Naive thymus-derived CD4-positive, alpha-beta T cell (primary cell): Measurements from ENCODE around the gene C9orf152. TPM values are rescaled to one million over a fixed set of nuclear protein-coding genes. Genes with fewer than 3 reads are reported as not detected.
"Not testable (repeated sequence)": the region's sequence is repeated elsewhere in the genome, so short reads cannot be mapped to it uniquely, and the experiment has no call there.

Experiments
- ATAC-seq: fragments of 150-1000 bp; cut with Tn5 transposase; 2 replicates; pipeline ENCODE4 v1.10.0; 2021; ENCODE audit warnings: mild to moderate bottlenecking, moderate library complexity
- CTCF ChIA-PET: fragments of 350-600 bp; sonication (Branson Sonifier 250); formaldehyde crosslinking; loops from one replicate; lab custom pipeline; 2021; ENCODE audit warnings: antibody characterized with exemption; lab: Charles Lee
- POLR2A ChIA-PET: fragments of 350-600 bp; sonication (Branson Sonifier 250); formaldehyde crosslinking; loops from one replicate; lab custom pipeline; 2021; ENCODE audit warnings: antibody characterized with exemption, inconsistent platforms; lab: Charles Lee
- DNase-seq, 9 donors: peaks; one replicate each; pipeline versions ENCODE4 v3.0.0 to v3.0.0-alpha.2; 2020 to 2022; ENCODE audit warnings: mixed read lengths in 1 of 9
- H3K27ac ChIP-seq: one replicate; pipeline ENCODE4 v1.7.0; 2013; ENCODE audit warnings: mild to moderate bottlenecking, low read depth, low read length, moderate library complexity
- H3K27me3 ChIP-seq, 2 donors: one replicate each; pipeline ENCODE4 v1.7.0; 2013; ENCODE audit warnings: low read length in 2 of 2, mild to moderate bottlenecking in 2 of 2, moderate library complexity in 2 of 2; ENCODE audit not compliant: control insufficient read depth in 2 of 2, insufficient read depth in 2 of 2
- H3K36me3 ChIP-seq, 3 experiments: 1 replicate in 2 of 3; 2 replicates in 1 of 3; pipeline ENCODE4 v1.7.0; 2013; ENCODE audit warnings: low read length in 3 of 3, mild to moderate bottlenecking in 3 of 3, moderate library complexity in 1 of 3; ENCODE audit not compliant: insufficient read depth in 3 of 3, control insufficient read depth in 2 of 3
- H3K4me1 ChIP-seq, 2 donors: one replicate each; pipeline ENCODE4 v1.7.0; 2013; ENCODE audit warnings: low read length in 2 of 2, mild to moderate bottlenecking in 2 of 2, moderate library complexity in 1 of 2; ENCODE audit not compliant: control insufficient read depth in 2 of 2, insufficient read depth in 2 of 2
- H3K4me3 ChIP-seq: 2 replicates; pipeline ENCODE4 v1.7.0; 2013; ENCODE audit warnings: mild to moderate bottlenecking, low read length
- H3K9me3 ChIP-seq, 3 experiments: 1 replicate in 2 of 3; 2 replicates in 1 of 3; pipeline ENCODE4 v1.7.0; 2013; ENCODE audit warnings: low read length in 3 of 3; ENCODE audit not compliant: control insufficient read depth in 2 of 3
- H3K27ac Mint-ChIP-seq, 9 donors: one replicate each; pipeline ENCODE4 v1.8.0; 2020 to 2022; ENCODE audit warnings: mixed read lengths in 9 of 9, mild to moderate bottlenecking in 8 of 9, moderate library complexity in 5 of 9, inconsistent platforms in 2 of 9
- H3K27me3 Mint-ChIP-seq, 5 donors: one replicate each; pipeline ENCODE4 v1.8.0; 2021 to 2022; ENCODE audit warnings: mixed read lengths in 5 of 5, mild to moderate bottlenecking in 1 of 5
- H3K36me3 Mint-ChIP-seq, 5 donors: one replicate each; pipeline ENCODE4 v1.8.0; 2020 to 2022; ENCODE audit warnings: mixed read lengths in 5 of 5, mild to moderate bottlenecking in 3 of 5, inconsistent platforms in 1 of 5
- H3K4me1 Mint-ChIP-seq, 7 donors: one replicate each; pipeline ENCODE4 v1.8.0; 2020 to 2022; ENCODE audit warnings: mixed read lengths in 7 of 7, mild to moderate bottlenecking in 3 of 7, inconsistent platforms in 1 of 7
- H3K4me3 Mint-ChIP-seq, 10 donors: one replicate each; pipeline ENCODE4 v1.8.0; 2020 to 2022; ENCODE audit warnings: mild to moderate bottlenecking in 10 of 10, mixed read lengths in 10 of 10, moderate library complexity in 6 of 10, inconsistent platforms in 2 of 10
- H3K9me3 Mint-ChIP-seq, 11 donors: one replicate each; pipeline ENCODE4 v1.8.0; 2020 to 2022; ENCODE audit warnings: mixed read lengths in 11 of 11, mild to moderate bottlenecking in 4 of 11, inconsistent platforms in 1 of 11, moderate library complexity in 1 of 11
- intact Hi-C, 2 donors: fragments of 100-400 bp; cut with micrococcal nuclease; formaldehyde crosslinking; loops; one replicate each; pipeline ENCODE4 v1.15.1; 2023
- polyA plus RNA-seq, 2 donors: library from polyadenylated mRNA; unstranded; fragments of 300-500 nt; fragmentation: Illumina TruSeq; gene quantifications; one replicate each; pipeline ENCODE4 v1.2.3, GENCODE V29; 2021
- total RNA-seq, 6 experiments: library from RNA in 5 of 6; stranded (reverse) in 5 of 6; gene quantifications; 1 replicate in 5 of 6; 2 replicates in 1 of 6; pipeline ENCODE4 v1.2.3 and lab custom pipeline; 2021 to 2026

C9orf152 gene
- total and polyA plus RNA-seq, 7 experiments from 2014 or later, result not detected

- no peaks in the 10 kb centered on the region for H3K36me3 Mint-ChIP-seq
- intact Hi-C loops, result no loop called here
- H3K27ac Mint-ChIP-seq, result no peak overlapping the region
- peaks cover 0 to 2% (median 0%) of the 10 kb centered on the region in 11 donors for H3K9me3 Mint-ChIP-seq
- ATAC-seq, result no peak
- no peak overlapping the region for H3K4me3 Mint-ChIP-seq
- DNase-seq, result no peak
- H3K36me3 ChIP-seq, result no peaks in the 10 kb centered on the region
- POLR2A ChIA-PET, result no interaction called here
- no peaks in the 10 kb centered on the region for H3K4me1 Mint-ChIP-seq
- no peaks in the 10 kb centered on the region for H3K9me3 ChIP-seq
- no peaks in the 10 kb centered on the region for H3K27me3 ChIP-seq
- CTCF ChIA-PET, result no interaction called here
- peaks cover 5 to 30% (median 8%) of the 10 kb centered on the region in 5 donors for H3K27me3 Mint-ChIP-seq
- H3K27ac ChIP-seq, result no peak overlapping the region
- H3K4me1 ChIP-seq, result no peaks in the 10 kb centered on the region
- H3K4me3 ChIP-seq, result no peak overlapping the region
Observed at GRCh38 chr9:110206389-110206788, 1.6 kb downstream of the C9orf152 start.

GRCh38 chr9:110205612-110206011, 2.3 kb downstream of the C9orf152 start:
- H3K27ac Mint-ChIP-seq, H3K27me3 ChIP-seq, H3K9me3 Mint-ChIP-seq, H3K36me3 Mint-ChIP-seq, H3K9me3 ChIP-seq, H3K4me1 ChIP-seq, H3K4me3 ChIP-seq, POLR2A ChIA-PET, CTCF ChIA-PET, H3K4me3 Mint-ChIP-seq, H3K4me1 Mint-ChIP-seq, intact Hi-C loops, H3K36me3 ChIP-seq, H3K27ac ChIP-seq, DNase-seq, ATAC-seq: not testable (repeated sequence)
- H3K27me3 Mint-ChIP-seq, result peaks cover 5 to 28% (median 8%) of the 10 kb centered on the region in 5 donors

- Histone ChIP-seq H3K36me3 (no peaks in the 10 kb centered on the region), H3K27me3 (no peaks in the 10 kb centered on the region), H3K9me3 (no peaks in the 10 kb centered on the region), H3K4me3 (no peak overlapping the region), H3K4me1 (no peaks in the 10 kb centered on the region), H3K27ac (no peak overlapping the region)
- ATAC-seq (no peak), DNase-seq (no peak)
- intact Hi-C loops, result no loop called here
- Mint-ChIP-seq H3K9me3 (no peaks in the 10 kb centered on the region), H3K4me1 (no peaks in the 10 kb centered on the region), H3K27ac (no peak overlapping the region), H3K27me3 (peaks cover 0 to 26% (median 1%) of the 10 kb centered on the region in 5 donors), H3K4me3 (no peak overlapping the region), H3K36me3 (no peaks in the 10 kb centered on the region)
- ChIA-PET POLR2A (no interaction called here), CTCF (no interaction called here)
Observed at GRCh38 chr9:110202232-110202631, 5.7 kb downstream of the C9orf152 start.

GRCh38 chr9:110199643-110200042, 8.3 kb downstream of the C9orf152 start:
- Histone ChIP-seq H3K9me3 (no peaks in the 10 kb centered on the region), H3K4me1 (no peaks in the 10 kb centered on the region), H3K27me3 (no peaks in the 10 kb centered on the region), H3K27ac (no peak overlapping the region), H3K4me3 (no peak overlapping the region), H3K36me3 (no peaks in the 10 kb centered on the region)
- H3K4me1 Mint-ChIP-seq, result no peaks in the 10 kb centered on the region
- H3K27ac Mint-ChIP-seq, result no peak overlapping the region
- H3K36me3 Mint-ChIP-seq, result no peaks in the 10 kb centered on the region
- H3K4me3 Mint-ChIP-seq, result no peak overlapping the region
- H3K27me3 Mint-ChIP-seq, result peaks cover 0 to 19% (median 0%) of the 10 kb centered on the region in 5 donors
- ATAC-seq (no peak), DNase-seq (no peak)
- POLR2A ChIA-PET, result no interaction called here
- CTCF ChIA-PET, result interaction anchor here (0.6 kb wide), 1 partner anchor 16 kb away, joined by 3 read pairs; no protein-coding TSS in a partner anchor
- intact Hi-C loops, result no loop called here
- no peaks in the 10 kb centered on the region for H3K9me3 Mint-ChIP-seq

- no peak for ATAC-seq
- Mint-ChIP-seq H3K27me3 (peaks cover 0 to 10% (median 0%) of the 10 kb centered on the region in 5 donors), H3K4me1 (peaks cover 0 to 4% (median 0%) of the 10 kb centered on the region in 7 donors), H3K4me3 (no peak overlapping the region), H3K27ac (no peak overlapping the region), H3K9me3 (no peaks in the 10 kb centered on the region), H3K36me3 (no peaks in the 10 kb centered on the region)
- Histone ChIP-seq H3K4me1 (no peaks in the 10 kb centered on the region), H3K9me3 (no peaks in the 10 kb centered on the region), H3K27ac (no peak overlapping the region), H3K27me3 (no peaks in the 10 kb centered on the region), H3K36me3 (no peaks in the 10 kb centered on the region), H3K4me3 (no peak overlapping the region)
- ChIA-PET POLR2A (no interaction called here), CTCF (no interaction called here)
- DNase-seq, result no peak
- intact Hi-C loops, result no loop called here
Observed at GRCh38 chr9:110198357-110198756, 9.6 kb downstream of the C9orf152 start.

GRCh38 chr9:110197330-110198187, 10.4 kb downstream of the C9orf152 start:
- H3K27me3 ChIP-seq, result no peaks in the 10 kb centered on the region
- H3K4me1 Mint-ChIP-seq, result peaks cover 0 to 10% (median 0%) of the 10 kb centered on the region in 7 donors
- ATAC-seq, result no peak
- H3K27ac ChIP-seq, result no peak overlapping the region
- ChIA-PET CTCF (interaction anchor here (1.3 kb wide), 1 partner anchor 12 kb away, joined by 4 read pairs; no protein-coding TSS in a partner anchor), POLR2A (no interaction called here)
- no peak overlapping the region for H3K27ac Mint-ChIP-seq
- H3K36me3 Mint-ChIP-seq, result no peaks in the 10 kb centered on the region
- H3K4me3 Mint-ChIP-seq, result no peak overlapping the region
- H3K4me1 ChIP-seq, result no peaks in the 10 kb centered on the region
- no peaks in the 10 kb centered on the region for H3K36me3 ChIP-seq
- no peak for DNase-seq
- intact Hi-C loops, result no loop called here
- no peaks in the 10 kb centered on the region for H3K9me3 Mint-ChIP-seq
- peaks cover 0 to 7% (median 3%) of the 10 kb centered on the region in 5 donors for H3K27me3 Mint-ChIP-seq
- H3K4me3 ChIP-seq, result no peak overlapping the region
- H3K9me3 ChIP-seq, result no peaks in the 10 kb centered on the region

GRCh38 chr9:110196084-110196499, 11.9 kb downstream of the C9orf152 start:
- ATAC-seq, intact Hi-C loops, POLR2A ChIA-PET, H3K4me3 ChIP-seq, H3K9me3 ChIP-seq, H3K4me3 Mint-ChIP-seq, H3K36me3 ChIP-seq, H3K4me1 ChIP-seq, H3K27ac ChIP-seq, H3K36me3 Mint-ChIP-seq, H3K27me3 Mint-ChIP-seq, DNase-seq, H3K27me3 ChIP-seq, H3K27ac Mint-ChIP-seq, H3K9me3 Mint-ChIP-seq: not testable (repeated sequence)
- peaks cover 0 to 12% (median 0%) of the 10 kb centered on the region in 7 donors for H3K4me1 Mint-ChIP-seq
- CTCF ChIA-PET, result interaction anchor here (0.7 kb wide), 1 partner anchor 53 kb away, joined by 3 read pairs; no protein-coding TSS in a partner anchor
